HFFc6 (cell line): Measurements from ENCODE around the gene MTHFSD. TPM values are rescaled to one million over a fixed set of nuclear protein-coding genes. Genes with fewer than 3 reads are reported as not detected.

Source experiments
- DNase-seq: peaks from one replicate; pipeline ENCODE4 v3.0.0-alpha.2; 2018
- H3K27ac Mint-ChIP-seq: 2 replicates; pipeline ENCODE4 v1.8.0; 2020; ENCODE audit warnings: mild to moderate bottlenecking, mixed read lengths
- H3K27me3 Mint-ChIP-seq: 2 replicates; pipeline ENCODE4 v1.8.0; 2021; ENCODE audit warnings: mild to moderate bottlenecking, moderate library complexity, mixed read lengths; ENCODE audit not compliant: insufficient read depth
- H3K36me3 Mint-ChIP-seq: 2 replicates; pipeline ENCODE4 v1.8.0; 2021; ENCODE audit warnings: low read depth, mixed read lengths
- H3K4me1 Mint-ChIP-seq: 2 replicates; pipeline ENCODE4 v1.8.0; 2020; ENCODE audit warnings: low read depth, mixed read lengths
- H3K4me3 Mint-ChIP-seq: 2 replicates; pipeline ENCODE4 v1.8.0; 2020; ENCODE audit warnings: mild to moderate bottlenecking, moderate library complexity, mixed read lengths
- H3K9me3 Mint-ChIP-seq: 2 replicates; pipeline ENCODE4 v1.8.0; 2020; ENCODE audit warnings: mild to moderate bottlenecking, mixed read lengths
- total RNA-seq, 6 experiments: library from RNA; stranded (reverse); fragmentation: NEBNext Ultra II Directional; extraction: Animal tissue kit (Norgen Biotek cat#: 25700); gene quantifications; 2 replicates in 1 of 6; 3 replicates in 5 of 6; pipeline ENCODE4 v1.2.3, GENCODE V29; 2021
- TF ChIP-seq, protein P1 (sequence below): fragments of 200-600 bp; sonication (generic); IDR thresholded peaks from 2 replicates; pipeline ENCODE4 v1.5.0; 2021; ENCODE audit warnings: antibody characterized with exemption, mild to moderate bottlenecking

MTHFSD gene
- total RNA-seq, 6 experiments from 2014 or later, result 16.8 to 18.6 (median 17.0) TPM

DNA sequence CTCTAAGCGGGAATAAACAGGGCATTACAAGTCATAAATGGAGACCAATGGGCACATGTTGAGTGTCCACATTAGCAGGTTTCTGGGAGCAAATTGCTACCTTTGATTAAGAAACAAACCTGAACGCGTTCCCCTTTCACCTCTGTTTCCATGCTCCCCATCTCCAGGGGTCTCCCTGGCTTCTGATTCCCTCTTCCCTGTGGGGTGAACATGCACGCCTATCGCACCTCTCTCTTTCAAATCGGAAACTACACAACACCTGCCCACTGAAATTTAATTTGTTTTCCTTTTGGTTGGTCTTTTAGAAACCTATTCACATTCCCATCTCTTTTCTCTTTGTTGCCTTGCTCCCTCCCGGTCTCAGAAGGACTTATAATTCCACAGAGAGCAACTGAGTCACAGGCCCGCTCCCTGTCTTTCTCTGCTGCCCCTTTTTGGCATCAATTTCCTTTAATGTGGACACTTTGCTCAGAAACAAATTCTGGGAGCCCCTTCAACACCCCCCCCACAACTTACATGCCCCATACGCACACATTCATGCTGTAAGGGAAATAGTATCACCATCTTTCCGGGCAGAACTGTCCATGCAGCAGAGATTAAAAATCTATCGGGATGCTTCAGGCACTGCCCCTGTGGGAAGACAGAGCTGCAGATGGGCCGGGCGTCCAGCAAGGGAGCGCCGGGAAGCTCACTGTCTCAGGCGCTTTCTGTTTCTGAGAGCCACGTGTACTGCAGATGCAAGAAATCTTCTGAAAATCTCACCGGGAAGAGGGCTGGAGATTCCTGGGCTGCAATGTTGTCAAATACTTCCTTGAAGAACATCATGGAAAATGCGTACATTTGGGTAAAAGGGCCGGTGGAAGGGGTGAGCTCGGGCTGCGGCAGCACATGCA, 51.9 kb downstream of the MTHFSD start:
- Mint-ChIP-seq H3K4me1 (peaks cover 30% of the 10 kb centered on the region), H3K27ac (no peak overlapping the region), H3K9me3 (no peaks in the 10 kb centered on the region), H3K27me3 (peaks cover 67% of the 10 kb centered on the region), H3K4me3 (no peak overlapping the region), H3K36me3 (no peaks in the 10 kb centered on the region)
- TF ChIP-seq, protein P1, sequence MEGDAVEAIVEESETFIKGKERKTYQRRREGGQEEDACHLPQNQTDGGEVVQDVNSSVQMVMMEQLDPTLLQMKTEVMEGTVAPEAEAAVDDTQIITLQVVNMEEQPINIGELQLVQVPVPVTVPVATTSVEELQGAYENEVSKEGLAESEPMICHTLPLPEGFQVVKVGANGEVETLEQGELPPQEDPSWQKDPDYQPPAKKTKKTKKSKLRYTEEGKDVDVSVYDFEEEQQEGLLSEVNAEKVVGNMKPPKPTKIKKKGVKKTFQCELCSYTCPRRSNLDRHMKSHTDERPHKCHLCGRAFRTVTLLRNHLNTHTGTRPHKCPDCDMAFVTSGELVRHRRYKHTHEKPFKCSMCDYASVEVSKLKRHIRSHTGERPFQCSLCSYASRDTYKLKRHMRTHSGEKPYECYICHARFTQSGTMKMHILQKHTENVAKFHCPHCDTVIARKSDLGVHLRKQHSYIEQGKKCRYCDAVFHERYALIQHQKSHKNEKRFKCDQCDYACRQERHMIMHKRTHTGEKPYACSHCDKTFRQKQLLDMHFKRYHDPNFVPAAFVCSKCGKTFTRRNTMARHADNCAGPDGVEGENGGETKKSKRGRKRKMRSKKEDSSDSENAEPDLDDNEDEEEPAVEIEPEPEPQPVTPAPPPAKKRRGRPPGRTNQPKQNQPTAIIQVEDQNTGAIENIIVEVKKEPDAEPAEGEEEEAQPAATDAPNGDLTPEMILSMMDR, result no peak
- no peak for DNase-seq

DNA sequence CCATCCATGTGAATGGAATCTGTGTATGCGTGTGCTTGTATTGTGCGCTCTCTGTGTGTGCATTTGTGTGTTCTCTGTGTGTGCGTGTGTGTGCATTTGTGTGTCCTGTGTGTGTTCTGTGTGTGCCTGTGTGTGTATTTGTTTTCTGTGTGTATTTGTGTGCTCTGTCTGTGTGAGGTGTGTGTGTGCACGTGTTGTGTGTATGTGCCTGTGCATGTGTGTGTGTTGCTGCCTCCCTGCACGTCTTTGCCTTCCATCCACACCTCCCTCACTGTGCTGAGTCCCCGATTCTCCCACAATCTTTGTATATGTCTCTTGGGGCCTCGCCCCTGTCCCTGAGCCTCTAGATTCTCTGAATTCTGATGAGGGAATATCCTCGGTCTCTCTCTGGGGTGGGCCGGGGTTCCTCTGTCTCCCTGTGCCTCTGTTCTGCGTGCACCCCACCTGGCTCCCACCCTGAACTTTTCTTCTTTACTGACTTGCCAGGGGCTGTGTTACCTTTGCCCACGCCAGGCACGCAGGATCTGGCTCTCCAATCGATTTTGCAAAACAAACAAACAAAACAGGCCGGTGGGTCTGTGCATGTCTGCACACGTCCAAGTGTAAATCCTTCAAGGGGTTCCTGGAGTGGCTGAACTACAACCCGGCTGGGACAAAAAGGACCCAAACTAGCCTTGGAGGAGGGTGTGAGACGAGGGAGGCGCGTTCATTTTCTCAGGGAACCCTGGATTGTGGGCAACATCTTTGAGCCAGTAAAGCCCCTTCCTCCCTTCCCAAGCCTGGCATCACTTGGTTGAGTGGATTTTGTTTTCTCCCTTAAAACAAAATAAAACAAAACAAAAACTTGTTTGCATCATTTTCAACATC, 52.8 kb downstream of the MTHFSD start:
- Mint-ChIP-seq H3K27ac (no peak overlapping the region), H3K27me3 (peaks cover 63% of the 10 kb centered on the region), H3K4me1 (peaks cover 21% of the 10 kb centered on the region), H3K4me3 (no peak overlapping the region), H3K36me3 (no peaks in the 10 kb centered on the region), H3K9me3 (no peaks in the 10 kb centered on the region)
- no peak for DNase-seq
- TF ChIP-seq, protein P1, result no peak

DNA sequence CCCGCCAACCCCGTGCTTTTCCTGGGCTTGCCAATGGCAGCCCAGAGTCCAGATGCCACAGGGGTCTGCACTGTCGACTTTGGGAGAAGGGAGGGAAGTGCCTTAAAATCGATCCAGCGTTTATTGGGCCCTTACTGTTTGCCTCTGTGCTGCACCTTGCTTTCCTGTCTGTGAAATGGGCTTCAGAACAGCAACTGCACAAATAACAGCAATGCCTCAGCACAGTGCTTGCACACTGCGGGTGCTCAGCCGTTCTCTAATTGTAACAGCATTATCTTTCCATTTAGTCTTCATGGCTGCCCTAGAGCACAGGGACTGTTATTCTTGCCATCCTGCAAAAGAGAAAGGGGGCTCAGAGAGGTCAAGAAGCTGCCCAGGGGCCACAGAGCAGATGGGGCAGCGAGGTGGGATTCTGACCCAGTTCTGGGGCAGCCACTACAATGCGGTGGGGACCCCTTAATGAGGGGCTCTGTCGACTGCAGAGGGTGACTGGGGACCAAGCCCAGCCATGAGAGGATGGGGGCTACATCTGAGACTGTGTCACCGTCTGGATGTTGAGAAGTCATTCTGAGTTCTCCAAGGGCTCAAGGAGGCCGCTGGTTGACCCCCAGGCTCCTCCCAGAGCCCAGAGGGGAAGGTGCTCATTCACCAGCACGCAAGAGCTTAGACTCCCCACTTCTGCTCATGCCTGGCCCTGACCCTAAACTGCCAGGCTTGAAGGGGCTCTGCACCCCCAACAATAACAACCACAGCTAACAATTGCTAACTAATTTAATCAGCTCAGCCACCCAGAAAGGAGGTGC, 54.1 kb downstream of the MTHFSD start:
- TF ChIP-seq, protein P1, result no peak
- Mint-ChIP-seq H3K4me3 (no peak overlapping the region), H3K4me1 (peaks cover 15% of the 10 kb centered on the region), H3K27ac (no peak overlapping the region), H3K36me3 (no peaks in the 10 kb centered on the region), H3K9me3 (no peaks in the 10 kb centered on the region), H3K27me3 (peaks cover 63% of the 10 kb centered on the region)
- DNase-seq, result no peak

DNA sequence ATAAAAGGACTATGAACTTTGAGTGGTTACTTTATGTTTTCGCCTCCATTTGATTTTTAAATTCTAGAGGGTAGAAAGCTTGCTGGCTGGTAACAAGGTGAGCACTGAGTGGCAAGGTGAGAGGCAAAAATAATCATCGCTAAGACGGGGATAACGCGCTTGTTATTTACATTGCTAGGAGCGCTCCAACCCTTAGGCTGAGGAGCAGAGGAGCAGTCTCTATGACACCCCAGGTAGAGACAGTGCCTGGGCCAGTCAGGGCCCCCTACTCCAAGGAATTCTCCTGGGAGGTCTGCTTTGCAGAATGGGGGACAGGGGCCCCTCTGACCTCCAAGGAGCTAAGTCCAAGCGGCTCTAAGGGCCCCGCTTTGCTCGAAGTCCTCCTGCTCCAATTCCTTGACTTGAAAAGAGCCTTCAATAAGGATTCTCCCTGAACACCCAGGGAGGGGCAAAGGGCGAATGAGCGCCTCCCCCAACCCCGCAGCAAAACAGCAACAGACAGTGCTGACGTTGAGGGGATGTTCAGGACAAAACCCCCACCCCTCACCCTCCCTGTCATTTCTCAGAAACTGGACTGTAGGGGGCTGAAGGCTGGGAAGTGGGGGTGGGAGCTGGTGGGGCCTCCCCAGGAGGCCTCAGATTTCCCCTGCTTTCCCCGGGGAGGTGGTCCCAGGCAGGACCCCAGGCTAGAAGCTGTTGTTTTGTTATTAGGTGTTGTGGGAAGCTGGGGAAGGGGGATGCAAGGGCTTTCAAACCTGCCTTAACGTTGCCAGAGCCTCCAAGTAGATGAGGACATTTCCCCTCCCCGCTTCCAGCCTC, 54.9 kb downstream of the MTHFSD start:
- H3K27ac Mint-ChIP-seq, result no peak overlapping the region
- H3K4me3 Mint-ChIP-seq, result no peak overlapping the region
- no peaks in the 10 kb centered on the region for H3K9me3 Mint-ChIP-seq
- TF ChIP-seq, protein P1, result no peak
- H3K27me3 Mint-ChIP-seq, result peaks cover 66% of the 10 kb centered on the region
- no peaks in the 10 kb centered on the region for H3K36me3 Mint-ChIP-seq
- no peak for DNase-seq
- peaks cover 10% of the 10 kb centered on the region for H3K4me1 Mint-ChIP-seq

DNA sequence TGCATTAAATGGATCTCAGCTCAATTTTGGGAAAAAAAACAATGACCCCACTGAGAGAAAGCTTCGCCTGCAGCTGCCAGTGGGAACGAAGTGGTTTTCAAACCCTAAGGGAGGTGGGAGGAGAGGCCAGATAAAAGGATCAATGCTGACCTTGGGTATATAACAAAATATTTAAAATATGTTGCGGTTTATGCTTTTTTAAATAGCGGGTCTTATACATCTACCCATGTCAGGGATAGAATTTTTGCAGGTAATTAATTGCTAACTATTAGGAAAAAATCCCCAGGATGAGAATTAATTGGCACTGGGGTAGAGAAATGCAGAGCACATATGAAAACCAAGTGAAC, 55.6 kb downstream of the MTHFSD start:
- no peak overlapping the region for H3K27ac Mint-ChIP-seq

More for the DNA sequence above, 55.6 kb downstream of the MTHFSD start:
- Mint-ChIP-seq H3K36me3 (no peaks in the 10 kb centered on the region), H3K27me3 (peaks cover 65% of the 10 kb centered on the region), H3K9me3 (no peaks in the 10 kb centered on the region), H3K4me3 (no peak overlapping the region), H3K4me1 (peaks cover 6% of the 10 kb centered on the region)
- DNase-seq, result no peak
- TF ChIP-seq, protein P1, result no peak
